ENCODE data around the gene HSF5.

HSF5 gene

GRCh38 chr17:58394534-58395223 lies 93.5 kb downstream of the HSF5 start:
- no peak for TF ChIP-seq CTCF (IDR thresholded peaks at IDR 0.05; ENCODE audit: insufficient read depth, low read length, missing control alignments)
- no peak overlapping the region for H3K4me3 ChIP-seq (ENCODE audit: low read depth, low read length)
- no peak for DNase-seq (ENCODE audit: low read depth, low spot score)
- ChIA-PET POLR2A (no interaction called here), CTCF (interaction anchor here (0.9 to 1.4 kb wide), 4 partner anchors 10 to 145 kb away, joined by 3 to 6 read pairs (median 4); partner anchors contain the start of gene RNF43)

DNA sequence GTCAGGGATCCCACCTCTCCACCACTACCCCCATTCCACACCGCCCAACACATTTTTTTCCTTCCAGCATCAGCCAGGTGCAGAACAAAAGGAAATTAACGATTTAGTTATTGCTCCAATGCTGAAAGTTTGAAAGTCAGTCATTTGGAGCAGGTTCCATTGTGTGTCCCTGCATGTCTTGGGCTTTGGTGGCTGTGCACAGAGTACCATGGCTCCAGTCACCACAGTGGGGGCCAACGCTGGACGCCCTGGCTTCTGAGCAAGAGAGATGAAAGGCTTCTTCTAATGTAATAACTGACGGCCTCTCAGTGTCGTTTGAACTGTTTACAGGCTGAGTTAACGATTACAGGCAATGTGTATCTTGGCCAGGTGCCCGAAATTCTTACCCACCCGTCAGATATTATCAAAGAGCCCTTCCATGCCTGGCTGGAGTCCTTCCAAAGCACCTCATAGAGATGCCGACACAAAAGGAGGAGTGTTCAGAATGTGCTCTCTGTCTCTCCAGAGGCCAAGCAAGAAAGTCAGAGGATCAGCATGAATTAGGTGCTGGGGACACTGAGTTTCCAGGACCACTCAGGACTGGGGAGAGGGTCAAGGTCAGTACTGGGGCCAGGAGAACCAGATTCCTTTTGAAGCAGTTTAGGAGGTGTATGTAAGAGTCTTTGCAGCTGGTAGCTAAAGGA lies 96.8 kb downstream of the HSF5 start:
- TF ChIP-seq CTCF (IDR thresholded peaks at IDR 0.05; ENCODE audit: insufficient read depth, low read length, missing control alignments): no peak
- POLR2A ChIA-PET: no interaction called here
- no peak overlapping the region for H3K4me3 ChIP-seq (ENCODE audit: low read depth, low read length)
- DNase-seq (ENCODE audit: low read depth, low spot score): no peak
- CTCF ChIA-PET: no interaction called here

GRCh38 chr17:58390884-58391283 lies 97.3 kb downstream of the HSF5 start:
- ChIA-PET POLR2A (no interaction called here), CTCF (no interaction called here)
- TF ChIP-seq CTCF (IDR thresholded peaks at IDR 0.05; ENCODE audit: insufficient read depth, low read length, missing control alignments): no peak
- no peak for DNase-seq (ENCODE audit: low read depth, low spot score)
- no peak overlapping the region for H3K4me3 ChIP-seq (ENCODE audit: low read depth, low read length)

DNA sequence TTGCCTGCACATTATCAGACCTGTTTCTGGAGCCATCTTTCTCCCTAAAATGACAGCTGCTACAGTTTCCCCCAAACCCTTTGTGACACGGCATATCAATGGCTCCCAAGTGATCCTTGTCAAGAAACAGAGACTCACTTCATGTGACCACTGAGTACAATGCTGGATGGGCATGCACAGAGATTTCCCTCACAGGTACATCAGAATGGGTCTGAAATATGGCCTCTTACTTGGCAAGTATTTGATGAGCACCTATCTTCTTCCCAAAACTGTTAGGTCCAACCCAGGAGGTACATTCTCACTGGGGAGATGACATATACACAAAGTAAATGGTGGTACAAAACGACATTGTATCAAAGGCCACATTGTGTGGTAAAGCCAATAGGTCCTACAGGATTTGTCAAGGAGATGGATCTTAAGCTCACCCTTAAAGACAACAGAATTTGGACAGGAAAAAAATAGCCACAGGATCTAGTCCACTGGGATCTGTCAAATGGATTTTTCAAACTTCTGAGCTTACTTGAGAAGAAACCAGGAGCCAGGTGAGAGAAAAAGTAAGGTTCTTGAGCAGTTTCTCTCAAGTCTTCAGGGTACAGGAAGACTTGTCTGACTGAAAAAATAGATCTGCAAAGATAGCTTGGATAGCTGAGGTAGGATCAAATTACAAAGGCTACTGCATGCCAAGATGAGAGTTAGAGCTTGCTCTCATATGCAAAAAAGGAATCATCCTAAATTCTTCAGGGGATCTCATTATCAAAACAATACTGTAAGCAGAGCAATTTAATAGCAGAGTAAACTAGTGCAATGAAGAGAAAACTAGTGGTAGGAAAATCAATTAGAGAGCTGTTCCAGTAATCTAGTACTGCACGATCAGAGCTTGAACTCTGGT lies 99.7 kb downstream of the HSF5 start:
- CTCF ChIA-PET: interaction anchor here (1.6 kb wide), 1 partner anchor 29 kb away, joined by 6 read pairs; the partner anchor contains the start of gene RNF43
- POLR2A ChIA-PET: no interaction called here
- no peak overlapping the region for H3K4me3 ChIP-seq (ENCODE audit: low read depth, low read length)
- TF ChIP-seq CTCF (IDR thresholded peaks at IDR 0.05; ENCODE audit: insufficient read depth, low read length, missing control alignments): no peak
- DNase-seq (ENCODE audit: low read depth, low spot score): no peak

GRCh38 chr17:58387834-58388233 lies 100.4 kb downstream of the HSF5 start:
- ChIA-PET CTCF (no interaction called here), POLR2A (no interaction called here)
- H3K4me3 ChIP-seq (ENCODE audit: low read depth, low read length): no peak overlapping the region
- no peak for TF ChIP-seq CTCF (IDR thresholded peaks at IDR 0.05; ENCODE audit: insufficient read depth, low read length, missing control alignments)
- no peak for DNase-seq (ENCODE audit: low read depth, low spot score)

DNA sequence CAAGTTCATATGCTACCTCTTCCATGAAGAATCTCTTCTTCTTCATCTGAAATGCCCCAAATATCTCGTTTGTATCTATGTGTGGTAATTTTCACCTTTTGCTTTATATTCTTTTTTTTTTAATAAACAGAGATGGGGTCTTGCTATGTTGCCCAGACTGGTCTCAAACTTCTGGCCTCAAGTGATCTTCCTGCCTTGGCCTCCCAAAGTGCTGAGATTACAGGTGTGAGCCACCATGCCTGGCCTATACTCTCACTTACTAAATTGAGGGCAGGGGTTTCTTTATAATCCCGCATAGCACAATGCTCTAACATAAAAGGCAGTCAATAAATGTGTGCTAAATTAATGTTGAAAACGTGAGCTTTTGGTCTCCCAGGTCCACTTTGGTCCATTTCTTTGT lies 101.5 kb downstream of the HSF5 start:
- DNase-seq (ENCODE audit: low read depth, low spot score): no peak
- no peak overlapping the region for H3K4me3 ChIP-seq (ENCODE audit: low read depth, low read length)
- no peak for TF ChIP-seq CTCF (IDR thresholded peaks at IDR 0.05; ENCODE audit: insufficient read depth, low read length, missing control alignments)
- ChIA-PET POLR2A (no interaction called here), CTCF (no interaction called here)
